NCI-H82 treated with DMSO at 0.1 percent for 48 hours (cell line): ENCODE measurements around the gene SLC1A2.

ENCODE experiments used
- DNase-seq: peaks from one replicate; lab custom pipeline; 2025; ENCODE audit not compliant: unreplicated experiment; lab: John Stamatoyannopoulos, UW

Gene SLC1A2

DNA sequence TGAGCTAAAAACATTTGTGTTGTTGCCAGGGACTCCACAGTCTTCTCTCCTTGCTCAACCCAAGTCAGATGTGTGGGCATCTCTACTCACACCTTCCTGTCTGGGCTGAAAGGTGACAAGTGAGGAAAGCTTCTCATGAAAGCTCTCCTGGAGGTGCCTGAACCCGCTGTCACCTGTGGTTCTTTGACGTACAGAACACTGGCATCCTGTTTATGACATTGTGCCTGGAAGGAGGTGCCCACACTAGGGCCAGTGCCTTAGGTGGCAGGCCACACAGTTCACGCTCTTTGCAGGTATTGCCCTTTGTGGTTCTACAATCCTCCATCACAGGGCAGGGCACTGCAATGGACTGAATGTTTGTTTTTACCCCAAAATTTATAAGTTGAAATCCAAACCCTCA is 171.9 kb downstream of the SLC1A2 start:
- no peak for DNase-seq

GRCh38 chr11:35246745-35247144 is 172.6 kb downstream of the SLC1A2 start:
- DNase-seq, result no peak

GRCh38 chr11:35245786-35246185 is 173.6 kb downstream of the SLC1A2 start:
- no peak for DNase-seq

- no peak for DNase-seq
Measured at GRCh38 chr11:35245056-35245455, 174.3 kb downstream of the SLC1A2 start.

DNA sequence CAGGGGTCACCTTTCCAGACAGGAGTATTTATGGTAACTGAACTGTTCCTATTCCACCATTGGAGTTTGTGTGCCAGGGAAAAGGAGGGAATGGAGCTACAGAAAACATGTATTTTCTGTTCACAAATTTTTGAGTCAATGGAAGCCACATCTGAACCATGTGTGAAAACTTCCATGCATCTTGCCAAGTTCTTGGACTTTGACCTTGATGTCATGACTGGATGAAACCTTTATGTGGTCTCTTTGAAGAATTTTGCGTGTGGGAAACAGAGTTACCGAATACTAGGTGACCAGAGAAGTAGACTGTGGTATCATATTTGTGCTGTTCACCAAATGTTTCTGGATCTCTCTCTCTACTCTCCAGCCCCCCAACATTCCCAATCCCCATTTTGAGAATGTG is 175.6 kb downstream of the SLC1A2 start:
- no peak for DNase-seq

- no peak for DNase-seq
Measured at GRCh38 chr11:35242412-35243242, 176.7 kb downstream of the SLC1A2 start.

DNA sequence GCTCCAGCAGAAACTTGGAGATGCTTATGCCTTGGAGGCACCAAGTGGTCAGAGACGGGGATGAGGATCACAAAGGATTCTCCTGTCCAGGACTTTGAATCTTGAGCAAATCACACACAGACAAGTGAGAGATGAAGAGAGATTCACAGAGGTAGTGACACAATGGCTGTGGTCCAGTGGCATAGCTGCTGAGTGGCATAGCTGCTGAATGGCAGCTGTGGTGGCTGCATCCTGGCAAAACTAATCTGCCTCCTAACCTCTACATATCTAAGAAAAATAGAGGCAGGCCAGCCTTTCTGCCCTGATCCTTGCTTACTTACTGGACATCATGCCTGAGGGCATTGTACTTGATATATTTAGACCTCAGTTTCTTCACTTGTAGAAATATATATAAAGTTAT is 177.8 kb downstream of the SLC1A2 start:
- no peak for DNase-seq

DNA sequence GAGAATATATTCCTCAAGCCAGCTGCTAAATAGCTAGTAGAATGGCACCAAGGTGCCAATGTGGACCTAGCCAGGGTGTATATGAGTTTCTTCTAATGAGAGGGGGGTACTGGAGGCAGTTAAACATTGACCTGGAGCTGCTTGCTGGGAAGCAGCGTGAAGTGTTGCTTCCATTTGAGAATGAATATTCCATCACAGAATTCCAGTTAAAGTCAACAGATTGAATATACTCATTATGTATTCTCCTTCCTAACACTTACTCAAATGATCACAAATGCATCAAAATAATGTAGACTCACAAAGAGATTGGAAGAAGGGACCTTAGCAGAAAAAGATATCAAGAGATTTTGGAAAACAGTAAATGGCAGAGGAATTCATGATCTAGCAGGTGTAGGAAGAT is 178.3 kb downstream of the SLC1A2 start:
- no peak for DNase-seq

DNA sequence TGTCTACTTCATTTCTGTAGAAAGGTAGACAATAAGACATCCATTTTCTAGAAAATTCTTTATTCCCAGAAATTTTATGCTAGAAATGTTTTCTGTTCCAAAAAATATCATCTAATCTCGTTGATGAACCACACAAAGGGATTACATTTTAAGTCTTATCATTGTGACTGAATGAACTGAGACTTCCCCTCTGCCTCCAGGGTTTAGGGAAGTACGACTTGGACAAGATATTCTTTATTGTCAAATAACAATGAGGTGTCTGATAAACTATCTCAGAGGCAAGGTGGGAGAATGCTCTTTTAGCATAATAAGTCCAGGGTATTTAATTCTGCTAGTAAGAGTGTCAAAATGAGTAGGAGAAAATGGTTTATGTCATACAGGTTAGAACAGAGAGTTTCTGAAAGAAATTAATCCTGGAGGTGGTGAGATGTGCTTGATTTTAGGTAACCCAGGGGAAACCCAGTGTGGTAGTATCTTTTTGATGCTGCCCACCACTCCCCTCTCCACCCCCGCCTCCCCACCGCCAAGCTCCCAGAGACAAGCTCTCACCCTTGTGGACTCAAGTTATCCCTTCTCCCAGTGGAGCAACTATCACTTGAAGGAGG is 179.8 kb downstream of the SLC1A2 start:
- DNase-seq, result no peak

DNA sequence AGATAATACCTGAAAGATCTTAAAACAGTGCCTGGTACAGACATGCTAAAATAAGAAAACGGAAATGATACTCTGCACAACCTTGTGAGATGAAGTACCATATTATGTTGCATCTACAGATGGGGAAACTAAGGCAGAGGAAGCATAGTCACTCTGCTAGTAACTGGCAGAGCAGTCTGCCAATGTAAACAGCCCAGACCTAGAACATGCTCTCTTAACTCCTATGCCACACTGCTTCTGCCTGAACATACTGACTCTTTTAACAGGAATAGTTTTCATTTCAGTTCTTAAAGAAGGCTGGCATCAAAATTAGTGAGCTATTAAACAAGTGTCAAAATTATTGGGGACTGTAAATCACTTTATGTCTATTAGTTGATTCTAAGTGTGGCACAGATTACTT is 180.5 kb downstream of the SLC1A2 start:
- DNase-seq, result no peak

DNA sequence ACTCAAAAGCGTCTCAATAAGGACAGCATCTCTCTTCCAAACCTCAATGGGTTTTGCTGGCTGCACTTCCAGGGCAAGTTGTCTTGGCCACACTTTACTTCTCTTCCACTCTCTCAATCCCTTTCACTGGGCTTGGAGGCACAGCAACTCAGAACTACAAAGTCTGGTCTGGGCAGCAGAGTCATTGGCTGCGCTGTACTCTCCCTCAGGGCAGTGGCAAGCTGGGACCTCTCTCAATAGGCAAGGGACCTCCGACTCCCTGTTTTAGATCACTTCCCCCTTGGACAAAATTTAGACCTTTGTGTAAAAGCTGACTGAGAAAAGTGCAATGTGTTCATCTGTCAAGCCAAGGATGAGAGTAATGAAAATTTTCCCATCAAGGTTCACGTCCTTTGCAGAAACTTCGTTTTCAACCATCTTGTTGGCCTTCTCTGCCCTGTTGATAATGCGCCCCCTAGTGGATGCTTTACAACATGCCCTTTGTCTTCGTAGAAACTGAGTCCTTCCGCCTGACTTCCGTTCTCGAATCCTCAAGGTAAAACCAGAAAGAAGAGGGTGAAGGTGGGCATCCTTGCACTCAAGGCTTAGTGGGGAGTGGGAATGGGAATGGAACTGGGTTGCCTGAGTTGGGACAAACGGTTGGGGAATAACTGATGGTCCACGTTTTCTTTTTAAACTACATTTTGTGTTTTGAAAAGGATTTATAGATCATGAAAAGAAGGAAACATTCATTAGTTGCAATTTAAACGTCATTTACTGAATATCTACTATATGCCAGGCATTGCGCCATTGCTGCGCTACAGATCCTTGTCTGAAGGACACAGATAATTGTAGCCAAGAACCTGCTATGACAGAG is 181.3 kb downstream of the SLC1A2 start:
- DNase-seq, result peak; percentile 33

- DNase-seq, result no peak
Measured at GRCh38 chr11:35237351-35237750, 182.0 kb downstream of the SLC1A2 start.

- DNase-seq, result no peak
Measured at GRCh38 chr11:35236667-35237003, 182.7 kb downstream of the SLC1A2 start.

GRCh38 chr11:35235936-35236666 is 183.3 kb downstream of the SLC1A2 start:
- DNase-seq, result no peak

DNA sequence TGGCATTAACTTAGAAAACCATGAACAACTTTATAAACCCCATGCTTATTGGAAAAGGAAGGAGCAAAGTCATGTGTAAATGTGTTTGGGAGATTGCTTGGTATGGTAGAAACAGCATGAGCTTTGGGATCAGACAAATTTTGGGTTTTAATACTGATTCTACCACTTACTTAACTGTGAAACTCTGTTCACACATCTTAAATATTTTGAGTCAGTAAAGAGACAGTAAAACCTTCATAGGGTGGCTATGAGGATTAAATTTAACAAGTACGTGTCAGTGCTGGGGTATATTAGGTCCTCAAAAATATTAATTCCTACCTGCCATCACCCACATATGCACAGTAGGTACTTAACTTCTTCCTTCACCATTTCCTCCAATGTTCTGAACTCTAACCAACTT is 183.9 kb downstream of the SLC1A2 start:
- DNase-seq, result no peak

DNA sequence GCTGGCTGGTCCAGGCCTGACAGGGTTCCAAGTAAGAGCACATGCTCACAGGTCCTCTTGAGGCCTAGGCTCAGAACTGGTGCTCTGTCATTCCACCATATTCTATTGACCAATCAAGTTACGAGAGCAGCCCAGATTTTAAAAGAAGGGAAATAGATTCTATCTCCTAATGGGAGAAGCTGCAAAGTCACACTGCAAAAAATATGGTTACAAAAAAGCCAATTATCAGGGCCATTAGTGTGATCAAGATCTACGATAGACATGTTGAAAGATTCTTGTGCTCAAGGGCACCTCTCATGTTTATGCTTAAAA is 184.2 kb downstream of the SLC1A2 start:
- DNase-seq, result no peak

DNA sequence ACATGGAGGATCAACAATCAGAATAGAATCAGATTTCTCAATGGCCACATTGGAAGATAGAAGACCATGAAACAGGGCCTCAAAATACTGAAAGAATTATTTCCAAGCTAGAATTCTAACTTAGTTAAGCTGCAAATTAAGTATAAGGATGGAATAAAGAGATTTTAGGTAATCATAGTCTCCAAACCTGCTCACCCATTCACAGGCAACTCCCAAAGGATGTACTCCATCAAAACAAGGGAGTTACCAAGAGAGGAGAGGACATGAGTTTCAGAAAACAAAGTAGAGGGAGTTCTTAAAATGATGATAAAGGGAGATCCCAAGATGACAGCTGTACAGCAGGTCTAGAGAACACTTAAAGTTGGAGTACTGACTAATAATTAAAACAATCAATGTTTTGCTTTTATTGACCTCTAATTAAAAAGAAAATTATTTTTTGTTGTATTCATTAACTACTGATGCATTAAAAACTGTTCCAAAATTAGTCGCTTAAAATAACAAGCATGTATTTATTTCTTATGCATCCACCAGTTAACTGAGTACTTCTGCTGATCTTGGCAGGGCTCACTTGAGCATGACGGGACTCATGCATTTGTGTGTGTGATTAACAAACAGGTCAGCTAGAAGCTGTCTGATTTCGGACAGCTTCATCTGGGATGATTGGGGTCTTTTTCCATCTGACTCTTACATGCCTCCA is 184.8 kb downstream of the SLC1A2 start:
- no peak for DNase-seq

DNA sequence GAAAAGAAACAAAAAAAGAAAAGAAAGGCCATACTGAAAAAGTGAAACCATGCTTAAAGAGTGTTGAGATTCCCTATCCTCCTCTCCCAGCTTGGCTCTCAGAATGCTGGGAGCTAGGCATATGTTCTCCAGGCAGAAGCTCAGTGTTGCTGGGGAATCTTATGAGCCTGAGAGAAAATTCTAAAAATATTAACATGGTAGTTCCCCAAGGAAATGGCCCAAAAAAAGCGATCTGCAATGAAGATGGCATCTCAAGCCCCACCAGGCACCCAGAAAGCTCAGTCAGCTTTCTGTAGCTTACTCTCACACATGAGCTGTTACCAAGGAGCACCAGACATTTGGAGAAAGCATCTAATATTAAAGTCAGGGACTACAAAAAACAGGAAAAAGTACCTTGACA is 185.8 kb downstream of the SLC1A2 start:
- DNase-seq, result no peak

GRCh38 chr11:35232891-35233330 is 186.4 kb downstream of the SLC1A2 start:
- DNase-seq, result no peak

- no peak for DNase-seq
Measured at GRCh38 chr11:35231076-35231860, 188.1 kb downstream of the SLC1A2 start.
